Neural progenitor cell (in vitro differentiated cells): ENCODE results near the gene KCTD19. TPM values are rescaled to one million over a fixed set of nuclear protein-coding genes. Genes with fewer than 3 reads are reported as not detected.

Source experiments
- DNase-seq: peaks from one replicate; pipeline ENCODE4 v3.0.0-alpha.2; 2016; ENCODE audit warnings: low spot score
- H2AFZ ChIP-seq: fragments of 200-600 bp; sonication (generic); replicated peaks from 2 replicates; pipeline ENCODE4 v1.6.1; 2016; ENCODE audit warnings: antibody characterized with exemption
- H3F3A ChIP-seq: fragments of 200-600 bp; sonication (generic); 2 replicates; pipeline ENCODE4 v1.6.1; 2016; ENCODE audit warnings: antibody characterized with exemption, low read depth
- H3K27ac ChIP-seq: fragments of 200-600 bp; sonication (generic); 2 replicates; pipeline ENCODE4 v1.5.1; 2016; ENCODE audit warnings: mild to moderate bottlenecking
- H3K27me3 ChIP-seq: fragments of 200-600 bp; sonication (generic); 2 replicates; pipeline ENCODE4 v1.6.1; 2016; ENCODE audit warnings: mild to moderate bottlenecking, moderate library complexity
- H3K36me3 ChIP-seq: fragments of 200-600 bp; sonication (generic); 2 replicates; pipeline ENCODE4 v1.5.1; 2016
- H3K4me1 ChIP-seq: fragments of 200-600 bp; sonication (generic); 2 replicates; pipeline ENCODE4 v1.6.1; 2016; ENCODE audit warnings: mixed run types
- H3K4me2 ChIP-seq: fragments of 200-600 bp; sonication (generic); 2 replicates; pipeline ENCODE4 v1.6.1; 2016
- H3K4me3 ChIP-seq: fragments of 200-600 bp; sonication (generic); 2 replicates; pipeline ENCODE4 v1.5.1; 2016
- H3K79me2 ChIP-seq: fragments of 200-600 bp; sonication (generic); 2 replicates; pipeline ENCODE4 v1.6.1; 2016; ENCODE audit warnings: low read depth
- H3K9ac ChIP-seq: fragments of 200-600 bp; sonication (generic); 2 replicates; pipeline ENCODE4 v1.6.1; 2016
- H3K9me3 ChIP-seq: fragments of 200-600 bp; sonication (generic); 2 replicates; pipeline ENCODE4 v1.5.1; 2016; ENCODE audit warnings: low read depth
- H4K20me1 ChIP-seq: fragments of 200-600 bp; sonication (generic); 2 replicates; pipeline ENCODE4 v1.6.1; 2016; ENCODE audit warnings: low read depth
- H3K27ac Mint-ChIP-seq: 3 replicates; pipeline ENCODE4 v1.8.0; 2021; ENCODE audit warnings: mixed read lengths
- H3K27me3 Mint-ChIP-seq: 2 replicates; pipeline ENCODE4 v1.8.0; 2022; ENCODE audit warnings: low read depth, mild to moderate bottlenecking, inconsistent platforms, moderate library complexity, mixed read lengths; ENCODE audit not compliant: insufficient read depth
- H3K36me3 Mint-ChIP-seq: 3 replicates; pipeline ENCODE4 v1.8.0; 2021; ENCODE audit warnings: mixed read lengths
- H3K4me1 Mint-ChIP-seq: 3 replicates; pipeline ENCODE4 v1.8.0; 2021; ENCODE audit warnings: mixed read lengths
- H3K4me3 Mint-ChIP-seq: 3 replicates; pipeline ENCODE4 v1.8.0; 2021; ENCODE audit warnings: mild to moderate bottlenecking, moderate library complexity, mixed read lengths
- H3K9me3 Mint-ChIP-seq: 3 replicates; pipeline ENCODE4 v1.8.0; 2020; ENCODE audit warnings: mixed read lengths
- EZH2 ChIP-seq: fragments of 200-600 bp; sonication (generic); IDR thresholded peaks from 2 replicates; pipeline ENCODE4 v1.6.1; 2017; ENCODE audit warnings: antibody characterized with exemption, mild to moderate bottlenecking, moderate library complexity
- EZH2phosphoT487 ChIP-seq: fragments of 200-600 bp; sonication (generic); IDR thresholded peaks from 2 replicates; pipeline ENCODE4 v1.6.1; 2017; ENCODE audit warnings: antibody characterized with exemption
- total RNA-seq: library from RNA; depleted of rRNA; stranded (reverse); fragments of >200 nt; gene quantifications from 2 replicates; pipeline ENCODE4 v1.2.3, GENCODE V29; 2015; ENCODE audit warnings: low replicate concordance
- TF ChIP-seq, protein P1 (sequence below): fragments of 200-600 bp; sonication (generic); IDR thresholded peaks from 2 replicates; pipeline ENCODE4 v1.5.1; 2017; ENCODE audit warnings: antibody characterized with exemption, mild to moderate bottlenecking

Gene KCTD19
- total RNA-seq, 1 donor from 2014 or later = 1.1 TPM

DNA sequence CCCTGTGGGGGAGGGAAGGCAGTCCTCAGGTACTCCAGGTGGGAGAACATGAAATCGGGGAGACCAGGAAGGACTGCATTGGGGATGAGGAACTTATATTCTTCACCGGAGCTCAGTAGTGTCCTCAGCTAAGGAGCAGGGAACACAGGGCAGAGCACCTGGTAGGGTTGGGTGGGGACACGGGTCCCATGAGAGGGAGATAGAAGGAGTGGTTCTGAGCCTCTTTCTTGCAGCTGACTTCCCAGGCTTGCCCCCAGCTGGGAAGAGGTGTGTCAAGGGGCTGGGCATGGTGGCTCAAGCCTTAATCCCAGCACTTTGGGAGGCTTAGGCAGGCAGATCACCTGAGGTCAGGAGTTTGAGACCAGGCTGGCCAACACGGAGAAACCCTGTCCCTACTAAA is 81.4 kb downstream of the KCTD19 start:
- peak overlapping the region; percentile 53 for H3K27ac Mint-ChIP-seq
- no peaks in the 10 kb centered on the region for H3K36me3 ChIP-seq
- H3K4me1 Mint-ChIP-seq = peaks cover 30% of the 10 kb centered on the region
- no peak overlapping the region for H3K9ac ChIP-seq
- H3K9me3 ChIP-seq = no peaks in the 10 kb centered on the region
- H3K4me3 ChIP-seq = no peak overlapping the region
- H4K20me1 ChIP-seq = peaks cover 6% of the 10 kb centered on the region
- TF ChIP-seq, protein P1, sequence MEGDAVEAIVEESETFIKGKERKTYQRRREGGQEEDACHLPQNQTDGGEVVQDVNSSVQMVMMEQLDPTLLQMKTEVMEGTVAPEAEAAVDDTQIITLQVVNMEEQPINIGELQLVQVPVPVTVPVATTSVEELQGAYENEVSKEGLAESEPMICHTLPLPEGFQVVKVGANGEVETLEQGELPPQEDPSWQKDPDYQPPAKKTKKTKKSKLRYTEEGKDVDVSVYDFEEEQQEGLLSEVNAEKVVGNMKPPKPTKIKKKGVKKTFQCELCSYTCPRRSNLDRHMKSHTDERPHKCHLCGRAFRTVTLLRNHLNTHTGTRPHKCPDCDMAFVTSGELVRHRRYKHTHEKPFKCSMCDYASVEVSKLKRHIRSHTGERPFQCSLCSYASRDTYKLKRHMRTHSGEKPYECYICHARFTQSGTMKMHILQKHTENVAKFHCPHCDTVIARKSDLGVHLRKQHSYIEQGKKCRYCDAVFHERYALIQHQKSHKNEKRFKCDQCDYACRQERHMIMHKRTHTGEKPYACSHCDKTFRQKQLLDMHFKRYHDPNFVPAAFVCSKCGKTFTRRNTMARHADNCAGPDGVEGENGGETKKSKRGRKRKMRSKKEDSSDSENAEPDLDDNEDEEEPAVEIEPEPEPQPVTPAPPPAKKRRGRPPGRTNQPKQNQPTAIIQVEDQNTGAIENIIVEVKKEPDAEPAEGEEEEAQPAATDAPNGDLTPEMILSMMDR = no peak
- TF ChIP-seq EZH2 = no peak
- no peak for TF ChIP-seq EZH2phosphoT487
- peaks cover 30% of the 10 kb centered on the region for H3F3A ChIP-seq
- H2AFZ ChIP-seq = no peak overlapping the region
- H3K4me1 ChIP-seq = peaks cover 25% of the 10 kb centered on the region
- H3K27me3 Mint-ChIP-seq = peaks cover 23% of the 10 kb centered on the region
- no peaks in the 10 kb centered on the region for H3K79me2 ChIP-seq
- no peak for DNase-seq
- no peak overlapping the region for H3K27ac ChIP-seq
- no peaks in the 10 kb centered on the region for H3K36me3 Mint-ChIP-seq
- peak overlapping the region; percentile 92 for H3K4me2 ChIP-seq
- H3K9me3 Mint-ChIP-seq = no peaks in the 10 kb centered on the region
- H3K27me3 ChIP-seq = peaks cover 31% of the 10 kb centered on the region
- H3K4me3 Mint-ChIP-seq = peak overlapping the region; percentile 92

DNA sequence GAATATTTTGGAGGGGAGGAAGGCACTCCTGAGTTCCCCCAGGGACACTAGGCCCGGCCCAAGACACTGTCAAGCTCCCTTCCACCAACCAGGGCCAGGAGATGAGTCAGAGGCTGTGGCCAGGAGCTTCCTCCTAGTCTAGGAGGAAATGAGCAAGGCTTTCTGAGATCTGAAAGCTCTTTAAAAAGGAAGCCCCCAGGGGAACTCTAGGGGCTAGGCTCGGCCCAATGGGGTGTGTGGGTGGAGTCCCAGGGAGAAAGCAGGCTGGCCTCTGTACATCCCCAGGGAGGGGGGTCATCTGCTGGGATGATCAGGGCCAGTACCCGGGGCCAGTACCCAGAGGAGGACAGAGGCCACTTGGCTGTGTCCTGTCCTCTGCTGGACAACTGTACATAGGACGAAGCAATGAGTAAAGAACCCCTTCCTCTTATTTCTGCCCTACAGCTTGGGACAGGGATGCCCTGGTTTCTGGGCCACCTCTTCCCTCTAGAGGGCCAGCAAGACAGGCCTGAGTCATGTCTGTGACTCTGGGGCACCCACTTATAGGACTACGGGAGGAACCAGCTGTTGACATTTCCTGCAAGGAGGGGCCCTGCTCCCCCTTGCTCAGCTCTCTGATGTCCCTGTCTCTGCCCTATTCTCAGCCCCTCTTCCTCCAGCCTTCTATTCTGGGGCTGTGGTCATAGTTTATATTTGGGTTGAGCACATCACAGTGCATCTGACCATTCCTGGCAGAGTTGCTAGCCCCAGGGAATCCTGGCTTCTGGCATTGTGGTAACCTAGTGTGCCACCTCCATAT is 82.0 kb downstream of the KCTD19 start:
- Histone ChIP-seq H3K9ac (no peak overlapping the region), H3K4me3 (no peak overlapping the region), H3K9me3 (no peaks in the 10 kb centered on the region), H3K4me2 (no peak overlapping the region), H3K36me3 (no peaks in the 10 kb centered on the region), H3K79me2 (no peaks in the 10 kb centered on the region), H3K27me3 (peaks cover 25% of the 10 kb centered on the region), H3F3A (peaks cover 24% of the 10 kb centered on the region), H3K27ac (no peak overlapping the region), H3K4me1 (peaks cover 19% of the 10 kb centered on the region), H2AFZ (no peak overlapping the region), H4K20me1 (peaks cover 6% of the 10 kb centered on the region)
- Mint-ChIP-seq H3K9me3 (no peaks in the 10 kb centered on the region), H3K27ac (peak overlapping the region; percentile 53), H3K4me1 (peaks cover 24% of the 10 kb centered on the region), H3K27me3 (peaks cover 17% of the 10 kb centered on the region), H3K4me3 (peak overlapping the region; percentile 92), H3K36me3 (no peaks in the 10 kb centered on the region)
- TF ChIP-seq EZH2 = no peak
- no peak for TF ChIP-seq EZH2phosphoT487
- TF ChIP-seq, protein P1 = no peak
- DNase-seq = no peak

DNA sequence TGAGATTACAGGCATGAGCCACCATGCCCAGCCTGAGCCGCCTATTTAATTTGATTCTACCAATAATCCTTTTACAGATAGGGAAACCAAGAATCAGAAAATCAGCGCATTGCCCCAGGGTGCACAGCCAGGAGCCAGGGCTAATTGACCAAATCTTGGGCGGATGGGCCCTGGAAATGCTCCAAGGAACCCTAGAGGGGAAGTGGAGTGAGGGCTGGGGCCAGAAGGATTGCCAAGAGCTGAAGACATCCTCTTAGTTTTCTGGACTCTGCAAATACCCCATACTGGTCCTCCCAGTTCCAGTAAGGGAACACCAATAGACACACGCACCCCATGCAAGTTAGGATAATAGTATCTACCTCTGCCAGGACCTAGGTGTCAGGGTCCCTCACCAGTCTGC is 83.1 kb downstream of the KCTD19 start:
- Histone ChIP-seq H3F3A (peaks cover 22% of the 10 kb centered on the region), H3K9me3 (no peaks in the 10 kb centered on the region), H3K4me2 (no peak overlapping the region), H3K36me3 (no peaks in the 10 kb centered on the region), H2AFZ (no peak overlapping the region), H3K27me3 (peaks cover 14% of the 10 kb centered on the region), H3K4me3 (no peak overlapping the region), H4K20me1 (peaks cover 6% of the 10 kb centered on the region), H3K79me2 (no peaks in the 10 kb centered on the region), H3K9ac (no peak overlapping the region), H3K27ac (no peak overlapping the region), H3K4me1 (peaks cover 15% of the 10 kb centered on the region)
- H3K27me3 Mint-ChIP-seq = peaks cover 11% of the 10 kb centered on the region
- no peak for TF ChIP-seq EZH2phosphoT487
- TF ChIP-seq, protein P1 = no peak
- TF ChIP-seq EZH2 = no peak
- no peak overlapping the region for H3K4me3 Mint-ChIP-seq
- no peaks in the 10 kb centered on the region for H3K9me3 Mint-ChIP-seq
- no peaks in the 10 kb centered on the region for H3K36me3 Mint-ChIP-seq
- no peak overlapping the region for H3K27ac Mint-ChIP-seq
- no peak for DNase-seq
- peaks cover 22% of the 10 kb centered on the region for H3K4me1 Mint-ChIP-seq
